Activated CD4-positive, alpha-beta T cell treated with anti-CD3 and anti-CD28 coated beads for 36 hours (primary cell): ENCODE measurements around the gene ILDR2. TPM values are rescaled to one million over a fixed set of nuclear protein-coding genes. Genes with fewer than 3 reads are reported as not detected.
A peak's percentile ranks its signal among the peaks of the same experiment; 100 is the strongest.

ENCODE experiments used
- ATAC-seq: fragments of 200-7000 bp; cut with Tn5 transposase; one replicate; pipeline ENCODE4 v1.10.0; 2021; ENCODE audit warnings: mild to moderate bottlenecking, moderate library complexity
- CTCF ChIA-PET: fragments of 350-600 bp; sonication (Branson Sonifier 250); formaldehyde crosslinking; loops from one replicate; lab custom pipeline; 2021; ENCODE audit warnings: antibody characterized with exemption; lab: Charles Lee
- POLR2A ChIA-PET: fragments of 350-600 bp; sonication (Branson Sonifier 250); formaldehyde crosslinking; loops from one replicate; lab custom pipeline; 2021; ENCODE audit warnings: antibody characterized with exemption, inconsistent platforms; lab: Charles Lee
- DNase-seq: peaks from one replicate; pipeline ENCODE4 v3.0.0-alpha.2; 2020
- H3K27ac Mint-ChIP-seq: one replicate; pipeline ENCODE4 v1.8.0; 2021; ENCODE audit warnings: mixed read lengths
- H3K27me3 Mint-ChIP-seq: one replicate; pipeline ENCODE4 v1.8.0; 2021; ENCODE audit warnings: mixed read lengths
- H3K36me3 Mint-ChIP-seq: one replicate; pipeline ENCODE4 v1.8.0; 2021; ENCODE audit warnings: low read depth, mixed read lengths
- H3K4me1 Mint-ChIP-seq: one replicate; pipeline ENCODE4 v1.8.0; 2021; ENCODE audit warnings: mixed read lengths
- H3K4me3 Mint-ChIP-seq: one replicate; pipeline ENCODE4 v1.8.0; 2021; ENCODE audit warnings: mild to moderate bottlenecking, moderate library complexity, mixed read lengths
- H3K9me3 Mint-ChIP-seq: one replicate; pipeline ENCODE4 v1.8.0; 2021; ENCODE audit warnings: low read depth, mixed read lengths
- intact Hi-C, 2 experiments: fragments of 100-400 bp; cut with DNase I in 1 of 2; cut with micrococcal nuclease in 1 of 2; formaldehyde crosslinking; loops; one replicate each; pipeline versions ENCODE4 v1.14.2 to v1.15.1; 2022 to 2024; cut with DNase I, micrococcal nuclease
- total RNA-seq, 2 experiments: library from RNA; stranded (reverse); gene quantifications; one replicate each; pipeline ENCODE4 v1.2.3, GENCODE V29; 2021

Gene ILDR2
- total RNA-seq, 2 experiments from 2014 or later: 9.1 to 14.6 TPM

- POLR2A ChIA-PET: no interaction called here
- Mint-ChIP-seq H3K4me3 (no peak overlapping the region), H3K36me3 (no peaks in the 10 kb centered on the region), H3K9me3 (no peaks in the 10 kb centered on the region), H3K4me1 (peaks cover 33% of the 10 kb centered on the region), H3K27ac (no peak overlapping the region), H3K27me3 (peaks cover 31% of the 10 kb centered on the region)
- ATAC-seq (no peak), DNase-seq (peak; percentile 19)
- intact Hi-C loops: no loop called here
- CTCF ChIA-PET: no interaction called here
These were observed 27.8 kb downstream of the ILDR2 start for GRCh38 chr1:166947398-166948043.

DNA sequence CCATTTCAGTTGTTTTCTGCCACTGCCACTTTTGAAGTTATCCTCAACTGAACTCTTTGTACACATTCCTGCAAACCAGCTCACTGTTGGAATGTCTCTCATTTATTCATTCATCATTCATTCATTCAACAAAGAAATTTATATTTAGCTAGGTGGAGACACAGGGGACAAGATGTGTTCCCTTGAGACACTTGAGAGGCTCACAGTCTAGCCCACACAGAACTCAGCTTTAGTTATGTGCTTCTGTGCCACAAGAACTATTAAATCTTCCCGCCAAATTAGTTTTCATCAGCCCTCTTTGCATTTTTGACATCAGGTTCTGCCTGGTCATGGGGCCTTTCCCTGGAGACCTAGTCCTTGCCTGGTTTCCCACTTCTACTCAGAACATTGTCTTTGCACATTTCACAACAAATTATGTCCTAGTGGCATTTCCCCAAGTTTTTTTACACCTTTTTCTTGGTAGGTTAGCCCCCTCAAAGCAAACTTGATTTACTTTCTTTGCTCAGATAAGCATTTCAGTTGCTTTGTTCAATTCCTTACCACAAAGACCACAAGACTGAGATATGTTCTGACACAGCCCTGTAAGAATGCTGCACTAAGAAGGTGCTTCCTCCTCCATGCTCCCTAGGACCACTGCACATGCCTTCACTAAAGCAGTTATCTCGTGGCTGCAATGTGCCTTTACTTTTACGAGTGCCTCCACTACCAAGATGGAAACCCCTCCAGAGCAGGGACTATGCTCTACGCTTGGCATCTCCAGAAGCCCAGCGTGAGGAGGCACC, 31.0 kb downstream of the ILDR2 start:
- Mint-ChIP-seq H3K4me1 (peaks cover 27% of the 10 kb centered on the region), H3K36me3 (no peaks in the 10 kb centered on the region), H3K4me3 (no peak overlapping the region), H3K27ac (no peak overlapping the region), H3K9me3 (no peaks in the 10 kb centered on the region), H3K27me3 (peaks cover 27% of the 10 kb centered on the region)
- ChIA-PET POLR2A (no interaction called here), CTCF (interaction anchor here (0.8 to 2.1 kb wide), 2 partner anchors 34 to 114 kb away, joined by 3 to 6 read pairs; no protein-coding TSS in a partner anchor)
- peak; percentile 61 for ATAC-seq
- intact Hi-C loops: loop anchor here in 1 of 2 experiments (5.0 kb wide), 1 partner anchor 48 kb away; no protein-coding TSS in a partner anchor
- no peak for DNase-seq

DNA sequence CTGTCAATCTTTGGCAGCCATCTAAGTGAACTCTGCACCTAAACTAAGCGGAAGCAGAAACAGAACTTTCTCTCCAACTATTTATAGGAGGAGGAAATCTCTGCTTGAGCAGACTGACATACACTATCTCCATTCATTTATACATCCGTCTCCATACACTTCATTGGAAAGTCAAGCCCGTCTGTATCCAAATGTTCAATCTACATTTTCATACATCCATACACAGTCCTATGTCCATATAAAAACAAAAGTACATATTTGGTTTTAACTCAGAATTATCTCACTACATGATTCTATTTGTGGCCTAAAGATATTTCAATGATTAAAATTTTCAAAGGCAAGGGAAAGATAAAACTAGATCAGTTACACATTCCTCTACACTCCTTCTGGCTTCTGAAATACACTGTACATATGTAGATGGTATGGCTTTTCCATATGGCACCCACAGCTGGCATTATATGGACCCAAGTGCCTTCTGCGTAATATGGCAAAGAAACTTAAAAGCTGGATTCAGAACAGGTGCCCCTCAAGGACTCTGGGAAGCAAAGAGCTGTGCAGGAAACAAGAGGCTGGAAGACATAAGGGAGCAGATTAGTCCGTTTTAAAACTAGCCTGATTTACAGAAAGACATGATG, 35.5 kb downstream of the ILDR2 start:
- H3K36me3 Mint-ChIP-seq: no peaks in the 10 kb centered on the region
- DNase-seq (no peak), ATAC-seq (no peak)
- H3K27me3 Mint-ChIP-seq: no peaks in the 10 kb centered on the region
- POLR2A ChIA-PET: no interaction called here
- H3K27ac Mint-ChIP-seq: no peak overlapping the region
- CTCF ChIA-PET: interaction anchor here (1.0 to 1.5 kb wide), 2 partner anchors 14 to 29 kb away, joined by 3 read pairs; no protein-coding TSS in a partner anchor
- H3K4me3 Mint-ChIP-seq: no peak overlapping the region
- H3K9me3 Mint-ChIP-seq: no peaks in the 10 kb centered on the region
- intact Hi-C loops: loop anchor here in 1 of 2 experiments (5.0 kb wide), 1 partner anchor 52 kb away; no protein-coding TSS in a partner anchor
- peaks cover 9% of the 10 kb centered on the region for H3K4me1 Mint-ChIP-seq

GRCh38 chr1:166937962-166938361, 37.4 kb downstream of the ILDR2 start:
- ATAC-seq: no peak
- Mint-ChIP-seq H3K27ac (no peak overlapping the region), H3K36me3 (no peaks in the 10 kb centered on the region), H3K4me3 (no peak overlapping the region), H3K27me3 (no peaks in the 10 kb centered on the region), H3K4me1 (peaks cover 2% of the 10 kb centered on the region), H3K9me3 (no peaks in the 10 kb centered on the region)
- intact Hi-C loops: no loop called here
- ChIA-PET CTCF (interaction anchor here (0.5 to 2.9 kb wide), 2 partner anchors 121 to 840 kb away, joined by 3 to 7 read pairs; no protein-coding TSS in a partner anchor), POLR2A (no interaction called here)
- no peak for DNase-seq

DNA sequence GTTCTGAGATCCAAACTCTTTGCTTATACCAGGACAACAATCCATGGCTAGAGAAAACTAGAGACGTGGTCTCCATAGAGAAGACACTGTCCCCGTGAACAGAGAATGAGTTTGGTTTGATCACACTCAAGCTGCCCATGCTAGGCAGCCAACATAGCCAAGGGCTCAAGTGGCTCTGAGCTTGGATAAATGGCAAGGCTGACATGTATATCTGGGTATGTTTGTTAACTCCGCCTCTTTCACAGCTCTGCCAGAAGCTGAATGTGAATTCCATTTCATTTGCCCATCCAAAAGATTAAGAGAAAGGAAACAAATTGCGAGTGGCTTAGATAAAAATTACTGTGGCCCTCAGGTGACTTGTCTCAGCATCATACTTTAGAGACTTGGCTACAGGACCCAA, 38.0 kb downstream of the ILDR2 start:
- ChIA-PET POLR2A (no interaction called here), CTCF (interaction anchor here (2.9 kb wide), 1 partner anchor 121 kb away, joined by 7 read pairs; no protein-coding TSS in a partner anchor)
- DNase-seq: no peak
- peaks cover 2% of the 10 kb centered on the region for H3K4me1 Mint-ChIP-seq
- H3K9me3 Mint-ChIP-seq: no peaks in the 10 kb centered on the region
- intact Hi-C loops: no loop called here
- no peak for ATAC-seq
- H3K27ac Mint-ChIP-seq: no peak overlapping the region
- no peaks in the 10 kb centered on the region for H3K27me3 Mint-ChIP-seq
- H3K36me3 Mint-ChIP-seq: no peaks in the 10 kb centered on the region
- H3K4me3 Mint-ChIP-seq: no peak overlapping the region

DNA sequence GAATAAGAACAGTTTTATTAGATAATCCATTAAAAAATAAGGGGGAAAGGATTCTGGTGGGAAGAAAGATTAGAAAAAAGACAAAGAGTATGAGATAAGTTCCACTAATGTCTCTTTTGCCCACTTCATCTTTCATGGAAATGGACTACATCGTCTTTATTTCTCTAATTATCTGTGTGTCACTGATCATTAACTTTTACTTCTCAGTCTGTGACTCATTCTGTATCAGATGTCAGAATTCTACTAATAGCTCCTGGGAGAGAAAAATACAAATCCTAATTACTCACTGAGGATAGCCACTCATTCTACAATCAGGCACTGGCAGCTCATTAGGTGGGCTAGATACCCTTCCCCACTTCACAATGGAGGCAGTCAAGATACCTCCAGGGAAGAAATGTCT, 41.7 kb downstream of the ILDR2 start:
- no peak for DNase-seq
- ATAC-seq: no peak
- H3K4me3 Mint-ChIP-seq: no peak overlapping the region
- intact Hi-C loops: no loop called here
- peaks cover 2% of the 10 kb centered on the region for H3K4me1 Mint-ChIP-seq
- ChIA-PET POLR2A (no interaction called here), CTCF (interaction anchor here (0.6 to 1.9 kb wide), 4 partner anchors 9 to 599 kb away, joined by 3 to 6 read pairs (median 4); no protein-coding TSS in a partner anchor)
- H3K27ac Mint-ChIP-seq: no peak overlapping the region
- no peaks in the 10 kb centered on the region for H3K9me3 Mint-ChIP-seq
- no peaks in the 10 kb centered on the region for H3K27me3 Mint-ChIP-seq
- H3K36me3 Mint-ChIP-seq: no peaks in the 10 kb centered on the region

- POLR2A ChIA-PET: no interaction called here
- H3K27ac Mint-ChIP-seq: no peak overlapping the region
- no peaks in the 10 kb centered on the region for H3K36me3 Mint-ChIP-seq
- CTCF ChIA-PET: interaction anchor here (0.6 to 1.9 kb wide), 4 partner anchors 10 to 600 kb away, joined by 3 to 4 read pairs (median 3); no protein-coding TSS in a partner anchor
- ATAC-seq: no peak
- H3K27me3 Mint-ChIP-seq: no peaks in the 10 kb centered on the region
- no peaks in the 10 kb centered on the region for H3K9me3 Mint-ChIP-seq
- peaks cover 2% of the 10 kb centered on the region for H3K4me1 Mint-ChIP-seq
- no peak for DNase-seq
- no peak overlapping the region for H3K4me3 Mint-ChIP-seq
- intact Hi-C loops: no loop called here
These were observed 42.2 kb downstream of the ILDR2 start for GRCh38 chr1:166933140-166933539.

DNA sequence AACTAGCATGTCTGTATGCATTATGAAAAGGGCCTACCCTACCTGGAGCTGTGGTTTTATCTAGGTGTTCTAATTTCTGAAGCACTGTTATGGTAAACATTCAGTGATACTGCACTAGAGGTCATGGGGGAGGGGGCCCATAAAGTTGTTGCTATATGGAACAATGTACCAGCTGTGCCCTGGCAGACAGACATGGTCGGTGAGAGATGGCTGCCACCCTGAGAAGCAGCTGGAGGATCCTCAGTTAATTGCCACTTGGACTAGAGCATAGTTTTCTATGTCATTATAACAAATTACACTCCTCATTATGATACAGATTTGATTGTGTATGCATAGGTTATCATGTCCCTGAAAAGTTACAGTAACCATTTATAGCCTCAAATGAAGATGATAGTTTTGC, 45.4 kb downstream of the ILDR2 start:
- Mint-ChIP-seq H3K4me3 (no peak overlapping the region), H3K9me3 (no peaks in the 10 kb centered on the region), H3K4me1 (peaks cover 2% of the 10 kb centered on the region), H3K27me3 (no peaks in the 10 kb centered on the region), H3K27ac (no peak overlapping the region), H3K36me3 (no peaks in the 10 kb centered on the region)
- DNase-seq: no peak
- intact Hi-C loops: no loop called here
- ChIA-PET CTCF (interaction anchor here (1.0 to 2.6 kb wide), 3 partner anchors 13 to 129 kb away, joined by 3 to 9 read pairs (median 7); no protein-coding TSS in a partner anchor), POLR2A (no interaction called here)
- no peak for ATAC-seq

GRCh38 chr1:166927701-166928100, 47.6 kb downstream of the ILDR2 start:
- intact Hi-C loops: no loop called here
- no peaks in the 10 kb centered on the region for H3K4me1 Mint-ChIP-seq
- ChIA-PET POLR2A (no interaction called here), CTCF (interaction anchor here (1.0 to 2.6 kb wide), 2 partner anchors 14 to 18 kb away, joined by 4 to 7 read pairs; no protein-coding TSS in a partner anchor)
- DNase-seq (no peak), ATAC-seq (no peak)
- no peak overlapping the region for H3K27ac Mint-ChIP-seq
- no peaks in the 10 kb centered on the region for H3K9me3 Mint-ChIP-seq
- H3K36me3 Mint-ChIP-seq: no peaks in the 10 kb centered on the region
- no peaks in the 10 kb centered on the region for H3K27me3 Mint-ChIP-seq
- no peak overlapping the region for H3K4me3 Mint-ChIP-seq

DNA sequence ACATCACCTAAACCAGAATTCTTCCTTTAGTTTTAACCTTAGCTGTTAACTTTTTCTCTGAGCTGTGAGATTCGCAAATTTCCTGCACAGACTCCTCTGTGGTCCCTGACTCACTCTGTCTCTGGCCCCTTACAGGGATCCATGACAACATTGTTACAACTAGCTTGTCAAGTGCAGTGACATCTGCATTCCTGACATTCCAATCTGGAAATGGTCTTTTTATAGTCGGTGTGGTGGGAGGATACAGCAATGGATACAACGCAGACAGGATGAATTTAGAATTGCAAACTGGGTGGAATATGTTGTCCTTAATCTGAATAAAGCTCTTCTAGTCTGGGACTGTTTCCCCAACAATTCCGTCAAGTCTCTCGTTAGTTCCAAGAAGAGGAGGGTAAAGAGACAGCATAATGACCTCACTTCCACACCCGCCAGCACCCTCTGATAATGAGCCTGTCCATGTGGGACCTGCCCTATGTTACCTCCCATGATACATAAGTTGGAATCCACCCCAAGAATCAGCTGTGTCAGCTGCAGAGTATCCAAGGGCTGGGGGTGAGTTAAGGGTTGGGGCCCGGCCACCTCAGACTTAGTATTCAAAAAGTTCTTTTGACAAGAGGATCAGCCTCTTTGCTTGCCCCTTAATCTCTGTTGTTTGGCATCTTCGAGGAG, 49.4 kb downstream of the ILDR2 start:
- POLR2A ChIA-PET: no interaction called here
- ATAC-seq (no peak), DNase-seq (no peak)
- Mint-ChIP-seq H3K4me3 (no peak overlapping the region), H3K4me1 (no peaks in the 10 kb centered on the region), H3K9me3 (no peaks in the 10 kb centered on the region), H3K27ac (no peak overlapping the region), H3K36me3 (peaks cover 3% of the 10 kb centered on the region), H3K27me3 (peaks cover 10% of the 10 kb centered on the region)
- intact Hi-C loops: no loop called here
- CTCF ChIA-PET: interaction anchor here (0.7 to 1.4 kb wide), 4 partner anchors 14 to 610 kb away, joined by 3 to 4 read pairs (median 3); no protein-coding TSS in a partner anchor
